Left renal pelvis (tissue), 4 donors: ENCODE measurements around the gene PLA2G4D. TPM values are rescaled to one million over a fixed set of nuclear protein-coding genes. Genes with fewer than 3 reads are reported as not detected.

Experiments
- DNase-seq, 4 donors: peaks; one replicate each; pipeline ENCODE4 v3.0.0-alpha.2; 2013; ENCODE audit warnings: low read depth in 4 of 4, low spot score in 3 of 4
- polyA plus RNA-seq, 4 donors: library from polyadenylated mRNA; unstranded; fragments of 120-200 nt; gene quantifications; one replicate each; pipeline ENCODE4 v1.2.1, GENCODE V29; 2013; ENCODE audit not compliant: insufficient read length in 4 of 4

Gene PLA2G4D
- polyA plus RNA-seq, 4 donors = 0.04 to 0.18 (median 0.13) TPM; not detected in 1

- no peak for DNase-seq
These were observed 16.7 kb downstream of the PLA2G4D start for GRCh38 chr15:42077689-42078088.

- no peak for DNase-seq
These were observed 20.9 kb downstream of the PLA2G4D start for GRCh38 chr15:42073418-42073817.

GRCh38 chr15:42072141-42072685 is 22.1 kb downstream of the PLA2G4D start:
- DNase-seq = no peak

GRCh38 chr15:42071717-42072116 is 22.6 kb downstream of the PLA2G4D start:
- no peak for DNase-seq

GRCh38 chr15:42070976-42071350 is 23.4 kb downstream of the PLA2G4D start:
- DNase-seq = no peak

GRCh38 chr15:42070279-42070975 is 23.9 kb downstream of the PLA2G4D start:
- no peak for DNase-seq

- no peak for DNase-seq
These were observed 24.7 kb downstream of the PLA2G4D start for GRCh38 chr15:42069496-42070278.

GRCh38 chr15:42069025-42069424 is 25.3 kb downstream of the PLA2G4D start:
- DNase-seq = no peak

- no peak for DNase-seq
These were observed 25.8 kb downstream of the PLA2G4D start for GRCh38 chr15:42068601-42069000.

GRCh38 chr15:42066764-42067415 is 27.5 kb downstream of the PLA2G4D start:
- DNase-seq = no peak

- DNase-seq = no peak
These were observed 28.9 kb downstream of the PLA2G4D start for GRCh38 chr15:42065468-42065867.

- DNase-seq = no peak
These were observed 29.3 kb downstream of the PLA2G4D start for GRCh38 chr15:42065033-42065432.

GRCh38 chr15:42064271-42064670 is 30.1 kb downstream of the PLA2G4D start:
- no peak for DNase-seq

GRCh38 chr15:42063122-42063848 is 31.1 kb downstream of the PLA2G4D start:
- no peak for DNase-seq

GRCh38 chr15:42062284-42062806 is 32.0 kb downstream of the PLA2G4D start:
- DNase-seq = no peak

GRCh38 chr15:42060797-42061196 is 33.6 kb downstream of the PLA2G4D start:
- DNase-seq = no peak

GRCh38 chr15:42060477-42060763 is 33.9 kb downstream of the PLA2G4D start:
- no peak for DNase-seq

GRCh38 chr15:42059661-42060476 is 34.5 kb downstream of the PLA2G4D start:
- no peak for DNase-seq

- DNase-seq = no peak
These were observed 35.6 kb downstream of the PLA2G4D start for GRCh38 chr15:42058791-42059190.
